HepG2 (cell line): ENCODE data around the gene HINFP. TPM values are rescaled to one million over a fixed set of nuclear protein-coding genes. Genes with fewer than 3 reads are reported as not detected.

Experiments used
- ATAC-seq: fragments of 200-7000 bp; cut with Tn5 transposase; 3 replicates; pipeline ENCODE4 v1.9.1; 2020; ENCODE audit warnings: mild to moderate bottlenecking, moderate library complexity
- BruUV-seq: library from RNA; stranded (reverse); fragments of 400-500 nt; replicated peaks from 2 replicates; lab custom pipeline; 2021; lab: Mats Ljungman, UMichigan
- CTCF ChIA-PET: fragments of 300-600 bp; formaldehyde crosslinking; extraction: SDS; loops from one replicate; lab custom pipeline; 2021; ENCODE audit warnings: low total read pairs, inconsistent platforms, low intra/inter-chr PET ratio; lab: Yijun Ruan, JAX
- POLR2A ChIA-PET: fragments of 350-600 bp; sonication (Branson Sonifier 250); formaldehyde crosslinking; loops from one replicate; lab custom pipeline; 2020; ENCODE audit warnings: antibody characterized with exemption, inconsistent platforms; lab: Yijun Ruan, JAX
- DNase-seq: peaks from one replicate; pipeline ENCODE4 v3.0.0-alpha.2; 2015; ENCODE audit warnings: low spot score
- FAIRE-seq: peaks from 3 replicates; lab custom pipeline; 2011; peaks lifted over from hg19 to GRCh38; lab: Jason Lieb, UNC
- H2AFZ ChIP-seq: one replicate; pipeline ENCODE4 v1.6.1; 2011; ENCODE audit warnings: low read length, inconsistent platforms
- H3K27ac ChIP-seq: fragments of 300-600 bp; 3 replicates; pipeline ENCODE4 v1.8.0; 2011; ENCODE audit warnings: mixed run types, mild to moderate bottlenecking, mixed read lengths, low read length, inconsistent platforms; ENCODE audit not compliant: insufficient read depth; ENCODE audit errors: extremely low read length
- H3K27me3 ChIP-seq, 2 experiments: fragments of 200-600 bp in 1 of 2; 2 replicates in 1 of 2; 3 replicates in 1 of 2; pipeline versions ENCODE4 v1.6.0 to v1.8.0; 2011; ENCODE audit warnings: low read length in 2 of 2, mild to moderate bottlenecking in 2 of 2, moderate library complexity in 2 of 2, inconsistent platforms in 1 of 2; ENCODE audit not compliant: insufficient read depth in 2 of 2, control insufficient read depth in 1 of 2
- H3K36me3 ChIP-seq, 2 experiments: fragments of 200-600 bp in 1 of 2; replicated peaks in 1 of 2; 2 replicates in 1 of 2; 3 replicates in 1 of 2; pipeline versions ENCODE4 v1.5.1 to v1.8.0; 2011; ENCODE audit warnings: low read length in 2 of 2, inconsistent platforms in 1 of 2; ENCODE audit not compliant: insufficient read depth in 2 of 2, control insufficient read depth in 1 of 2
- H3K4me1 ChIP-seq: 2 replicates; pipeline ENCODE4 v1.5.1; 2012; ENCODE audit warnings: low read length, inconsistent platforms; ENCODE audit not compliant: insufficient read depth
- H3K4me2 ChIP-seq: 2 replicates; pipeline ENCODE4 v1.6.0; 2011; ENCODE audit warnings: low read depth, low read length, inconsistent platforms
- H3K4me3 ChIP-seq, 3 experiments: fragments of 200-600 bp in 1 of 3; sonication (generic), shearing (Covaris generic) in 1 of 3; replicated peaks in 1 of 3; 2 replicates each; pipeline ENCODE4 v1.5.1; 2011 to 2016; ENCODE audit warnings: low read length in 3 of 3, inconsistent platforms in 2 of 3, low read depth in 2 of 3, mild to moderate bottlenecking in 2 of 3, control low read depth in 1 of 3, mixed read lengths in 1 of 3; ENCODE audit not compliant: insufficient read depth in 1 of 3
- H3K79me2 ChIP-seq: one replicate; pipeline ENCODE4 v1.6.1; 2011; ENCODE audit warnings: low read length, inconsistent platforms; ENCODE audit not compliant: insufficient read depth
- H3K9ac ChIP-seq: 2 replicates; pipeline ENCODE4 v1.6.0; 2011; ENCODE audit warnings: mild to moderate bottlenecking, low read depth, low read length, inconsistent platforms; ENCODE audit not compliant: insufficient read depth
- H3K9me3 ChIP-seq: 2 replicates; pipeline ENCODE4 v1.5.1; 2012; ENCODE audit warnings: mild to moderate bottlenecking, low read length
- H4K20me1 ChIP-seq: 2 replicates; pipeline ENCODE4 v1.6.0; 2011; ENCODE audit warnings: inconsistent platforms, mild to moderate bottlenecking, low read length, moderate library complexity; ENCODE audit not compliant: insufficient read depth
- AKAP8 ChIP-seq: sonication (generic); formaldehyde crosslinking; IDR thresholded peaks from 2 replicates; pipeline ENCODE4 v1.5.1; 2020; ENCODE audit warnings: mild to moderate bottlenecking, missing genetic modification reagents
- ARHGAP35 ChIP-seq: sonication (generic); formaldehyde crosslinking; IDR thresholded peaks from 2 replicates; pipeline ENCODE4 v1.9.0; 2022; ENCODE audit warnings: mild to moderate bottlenecking, inconsistent platforms, moderate library complexity, missing genetic modification reagents, borderline replicate concordance
- ATF7 ChIP-seq, 2 experiments: fragments of 450-650 bp in 1 of 2; sonication (generic) in 1 of 2; formaldehyde crosslinking in 1 of 2; IDR thresholded peaks; 2 replicates each; pipeline versions ENCODE4 v1.4.0 to v1.6.1; 2016 to 2020; ENCODE audit warnings: antibody characterized with exemption in 1 of 2, mild to moderate bottlenecking in 1 of 2, missing genetic modification reagents in 1 of 2
- FOXK1 ChIP-seq: sonication (generic); formaldehyde crosslinking; IDR thresholded peaks from 2 replicates; pipeline ENCODE4 v1.4.0; 2020; ENCODE audit warnings: low read depth, missing genetic modification reagents, borderline replicate concordance
- HMG20B ChIP-seq: conservative IDR thresholded peaks from 2 replicates; pipeline ENCODE4 v1.6.1; 2016; ENCODE audit warnings: missing genetic modification reagents, missing compliant biosample characterization
- HNRNPK ChIP-seq: fragments of 200-400 bp; formaldehyde crosslinking; IDR thresholded peaks from 2 replicates; pipeline ENCODE4 v1.6.1; 2018; ENCODE audit warnings: low read length, low read depth, moderate library complexity, mild to moderate bottlenecking; ENCODE audit not compliant: poor library complexity, severe bottlenecking
- NCOR1 ChIP-seq: fragments of 200-600 bp; sonication (generic); IDR thresholded peaks from 2 replicates; pipeline ENCODE4 v1.7.0; 2017; ENCODE audit warnings: antibody characterized with exemption, low read length, borderline replicate concordance
- RBM22 ChIP-seq: fragments of 200-400 bp; formaldehyde crosslinking; optimal IDR thresholded peaks from 2 replicates; pipeline ENCODE3; 2017; ENCODE audit warnings: mild to moderate bottlenecking, low read length, moderate library complexity
- SAP130 ChIP-seq: IDR thresholded peaks from 2 replicates; pipeline ENCODE4 v1.6.1; 2016; ENCODE audit warnings: low read depth
- WIZ ChIP-seq: sonication (generic); formaldehyde crosslinking; IDR thresholded peaks from 2 replicates; pipeline ENCODE4 v1.5.1; 2020; ENCODE audit warnings: mild to moderate bottlenecking, missing genetic modification reagents
- ZBTB20 ChIP-seq: sonication (generic); formaldehyde crosslinking; IDR thresholded peaks from 2 replicates; pipeline ENCODE4 v1.8.1; 2023; ENCODE audit warnings: missing genetic modification reagents, low read depth, mild to moderate bottlenecking, borderline replicate concordance
- ZIK1 ChIP-seq: sonication (generic); formaldehyde crosslinking; IDR thresholded peaks from 2 replicates; pipeline ENCODE4 v1.5.0; 2020; ENCODE audit warnings: mild to moderate bottlenecking, low read depth, missing genetic modification reagents, borderline replicate concordance
- ZNF678 ChIP-seq: sonication (generic); formaldehyde crosslinking; IDR thresholded peaks from 2 replicates; pipeline ENCODE4 v1.4.0; 2020; ENCODE audit warnings: mild to moderate bottlenecking, missing genetic modification reagents
- ZNF781 ChIP-seq: sonication (generic); formaldehyde crosslinking; IDR thresholded peaks from 2 replicates; pipeline ENCODE4 v1.5.1; 2020; ENCODE audit warnings: borderline replicate concordance, mild to moderate bottlenecking, missing genetic modification reagents; ENCODE audit errors: not compliant biosample characterization
- ZNF790 ChIP-seq: sonication (generic); formaldehyde crosslinking; IDR thresholded peaks from 2 replicates; pipeline ENCODE4 v1.8.0; 2022; ENCODE audit warnings: missing genetic modification reagents, mild to moderate bottlenecking, borderline replicate concordance
- WGBS: methylation state at CpG from one replicate; pipeline ENCODE4 v1.1.6; 2017; ENCODE audit warnings: low lambda C conversion rate; 5-methylcytosine and 5-hydroxymethylcytosine counted together
- in situ Hi-C: cut with HindIII; loops from 2 replicates; pipeline ENCODE4 v1.10.0; 2017; ENCODE audit warnings: low pct_unique_long_range_greater_than_20kb; ENCODE audit not compliant: extremely low pct_ligation_motif_present
- intact Hi-C: fragments of 100-400 bp; cut with micrococcal nuclease; formaldehyde crosslinking; loops from one replicate; pipeline ENCODE4 v1.10.0; 2022; ENCODE audit not compliant: unreplicated experiment
- polyA plus RNA-seq, 8 experiments: library from polyadenylated mRNA; depleted of rRNA in 3 of 8; stranded (reverse) in 7 of 8; unstranded in 1 of 8; fragments of >200 nt; fragmentation: Illumina TruSeq in 4 of 8; extraction: Trizol in 4 of 8; gene quantifications; 2 replicates each; pipeline versions ENCODE4 v1.2.1 to v1.2.3, GENCODE V29; 2011 to 2016; ENCODE audit warnings: low read depth in 4 of 8, missing spikeins in 1 of 8, mixed read lengths in 1 of 8; ENCODE audit not compliant: insufficient read depth in 1 of 8
- total RNA-seq, 5 experiments: library from RNA; depleted of rRNA; stranded (reverse); fragments of >200 nt; fragmentation: Illumina TruSeq; extraction: Trizol; gene quantifications; 2 replicates each; pipeline ENCODE4 v1.2.3, GENCODE V29; 2016; ENCODE audit warnings: low read depth in 1 of 5
- TF ChIP-seq, protein P1 (sequence below): sonication (generic); formaldehyde crosslinking; IDR thresholded peaks from 2 replicates; pipeline ENCODE4 v1.5.0; 2020; ENCODE audit warnings: missing genetic modification reagents
- TF ChIP-seq, protein P2 (sequence below): IDR thresholded peaks from 2 replicates; pipeline ENCODE4 v1.6.1; 2016; ENCODE audit warnings: mild to moderate bottlenecking

HINFP gene
- total and polyA plus RNA-seq, 2 of the 13 experiments (the other 11 are each of a cell fraction or from before 2014, with no cell fraction given), result 15.1 to 21.4 TPM

DNA sequence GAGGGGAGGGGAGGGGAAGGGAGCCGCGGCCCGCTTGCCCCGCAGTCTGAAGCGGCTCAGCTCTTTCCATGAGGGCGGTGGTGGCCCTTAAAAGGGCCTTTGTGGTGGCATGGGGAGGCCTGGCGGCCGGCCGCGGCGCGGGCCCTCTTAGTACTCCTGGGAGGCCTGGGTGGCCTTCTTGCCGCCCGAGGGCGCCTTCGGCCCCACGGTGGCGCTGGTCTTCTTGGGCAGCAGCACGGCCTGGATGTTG is 26.6 kb upstream of the HINFP start (continued):
- TF ChIP-seq SAP130 (CRISPR knock-in tag) (peak; percentile 79; the same call in 1 of the 2 replicates), HNRNPK (peak; percentile 84), AKAP8 (no peak), RBM22 (no peak), ZNF678 (CRISPR knock-in tag) (no peak; the same call in 1 of the 2 replicates), NCOR1 (no peak), FOXK1 (no peak), ZNF790 (no peak), ZNF781 (CRISPR knock-in tag) (no peak), ATF7 (IDR thresholded peaks at IDR 0.05) (no peak), ATF7 (CRISPR knock-in tag; IDR thresholded peaks at IDR 0.05) (no peak), WIZ (CRISPR knock-in tag) (no peak)

DNA sequence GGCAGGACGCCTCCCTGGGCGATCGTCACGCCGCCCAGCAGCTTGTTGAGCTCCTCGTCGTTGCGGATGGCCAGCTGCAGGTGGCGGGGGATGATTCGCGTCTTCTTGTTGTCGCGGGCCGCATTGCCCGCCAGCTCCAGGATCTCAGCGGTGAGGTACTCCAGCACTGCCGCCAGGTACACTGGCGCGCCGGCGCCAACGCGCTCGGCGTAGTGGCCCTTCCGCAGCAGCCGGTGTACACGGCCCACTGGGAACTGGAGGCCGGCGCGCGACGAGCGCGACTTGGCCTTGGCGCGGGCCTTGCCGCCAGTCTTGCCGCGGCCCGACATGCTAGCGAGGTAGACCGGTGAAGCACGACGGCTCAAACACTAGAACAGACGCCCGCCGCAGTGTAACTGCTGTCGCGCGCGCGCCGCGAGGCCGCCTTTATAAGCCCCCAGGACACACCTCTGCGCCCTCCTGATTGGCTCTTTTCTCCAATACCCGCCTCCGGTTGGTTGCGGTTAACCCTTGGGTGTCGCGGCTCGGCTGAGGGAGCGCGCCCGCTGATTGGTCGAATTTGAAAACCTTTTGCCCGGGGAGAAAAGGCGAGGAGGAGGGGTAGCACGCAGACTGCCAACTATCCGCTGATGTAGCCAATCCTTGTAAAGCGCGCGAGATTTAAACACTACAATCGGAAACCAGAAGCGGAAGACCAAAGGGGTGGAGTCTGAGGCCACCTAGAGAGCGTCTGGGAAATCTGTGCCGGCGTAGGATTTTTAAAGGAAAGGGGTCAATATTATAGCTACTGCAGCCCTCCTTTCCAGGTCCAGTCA is 26.1 kb upstream of the HINFP start:
- Histone ChIP-seq H2AFZ (no peak overlapping the region), H3K27ac (peak overlapping the region; percentile 78), H3K9ac (peak overlapping the region; percentile 93), H3K9me3 (no peaks in the 10 kb centered on the region), H3K4me3 (peak overlapping the region; percentile 78 to 93 (median 91)), H3K79me2 (peaks cover 37% of the 10 kb centered on the region), H3K27me3 (no peaks in the 10 kb centered on the region), H3K4me1 (peaks cover 38% of the 10 kb centered on the region), H3K4me2 (peak overlapping the region; percentile 65), H3K36me3 (peaks cover 10 to 36% of the 10 kb centered on the region in 2 experiments; a peak in 4 of 5 replicates), H4K20me1 (peaks cover 16% of the 10 kb centered on the region)
- ChIA-PET POLR2A (interaction anchor here (0.6 to 3.1 kb wide), 27 partner anchors 10 to 273 kb away, joined by 3 to 109 read pairs (median 4); partner anchors contain the start of genes C2CD2L, HINFP, HMBS and RPS25), CTCF (interaction anchor here (1.0 to 1.5 kb wide), 2 partner anchors 28 to 61 kb away, joined by 3 read pairs; partner anchors contain the start of gene VPS11)
- 3% methylated on average over 25 of the region's 79 CpGs for WGBS
- peak; percentile 99 for DNase-seq
- FAIRE-seq, result peak; percentile 97
- TSS peak; percentile 73 for BruUV-seq
- peak; percentile 77 for ATAC-seq
- intact Hi-C loops, result loop anchor here (2.0 kb wide), 4 partner anchors 30 to 64 kb away; partner anchors contain the start of genes HYOU1 and SLC37A4
- in situ Hi-C loops, result no loop called here
- TF ChIP-seq ARHGAP35 (CRISPR knock-in tag), result peak; percentile 97; the same call in 1 of the 2 replicates
- TF ChIP-seq ZIK1 (CRISPR knock-in tag), result peak; percentile 81
- TF ChIP-seq, protein P1, sequence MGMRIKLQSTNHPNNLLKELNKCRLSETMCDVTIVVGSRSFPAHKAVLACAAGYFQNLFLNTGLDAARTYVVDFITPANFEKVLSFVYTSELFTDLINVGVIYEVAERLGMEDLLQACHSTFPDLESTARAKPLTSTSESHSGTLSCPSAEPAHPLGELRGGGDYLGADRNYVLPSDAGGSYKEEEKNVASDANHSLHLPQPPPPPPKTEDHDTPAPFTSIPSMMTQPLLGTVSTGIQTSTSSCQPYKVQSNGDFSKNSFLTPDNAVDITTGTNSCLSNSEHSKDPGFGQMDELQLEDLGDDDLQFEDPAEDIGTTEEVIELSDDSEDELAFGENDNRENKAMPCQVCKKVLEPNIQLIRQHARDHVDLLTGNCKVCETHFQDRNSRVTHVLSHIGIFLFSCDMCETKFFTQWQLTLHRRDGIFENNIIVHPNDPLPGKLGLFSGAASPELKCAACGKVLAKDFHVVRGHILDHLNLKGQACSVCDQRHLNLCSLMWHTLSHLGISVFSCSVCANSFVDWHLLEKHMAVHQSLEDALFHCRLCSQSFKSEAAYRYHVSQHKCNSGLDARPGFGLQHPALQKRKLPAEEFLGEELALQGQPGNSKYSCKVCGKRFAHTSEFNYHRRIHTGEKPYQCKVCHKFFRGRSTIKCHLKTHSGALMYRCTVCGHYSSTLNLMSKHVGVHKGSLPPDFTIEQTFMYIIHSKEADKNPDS (CRISPR knock-in tag), result peak; percentile 77; the same call in 1 of the 2 replicates
- no peak for TF ChIP-seq HMG20B
- TF ChIP-seq, protein P2, sequence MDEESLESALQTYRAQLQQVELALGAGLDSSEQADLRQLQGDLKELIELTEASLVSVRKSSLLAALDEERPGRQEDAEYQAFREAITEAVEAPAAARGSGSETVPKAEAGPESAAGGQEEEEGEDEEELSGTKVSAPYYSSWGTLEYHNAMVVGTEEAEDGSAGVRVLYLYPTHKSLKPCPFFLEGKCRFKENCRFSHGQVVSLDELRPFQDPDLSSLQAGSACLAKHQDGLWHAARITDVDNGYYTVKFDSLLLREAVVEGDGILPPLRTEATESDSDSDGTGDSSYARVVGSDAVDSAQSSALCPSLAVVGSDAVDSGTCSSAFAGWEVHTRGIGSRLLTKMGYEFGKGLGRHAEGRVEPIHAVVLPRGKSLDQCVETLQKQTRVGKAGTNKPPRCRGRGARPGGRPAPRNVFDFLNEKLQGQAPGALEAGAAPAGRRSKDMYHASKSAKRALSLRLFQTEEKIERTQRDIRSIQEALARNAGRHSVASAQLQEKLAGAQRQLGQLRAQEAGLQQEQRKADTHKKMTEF (CRISPR knock-in tag), result peak; percentile 95
- TF ChIP-seq ZBTB20 (CRISPR knock-in tag), result peak; percentile 27; the same call in 1 of the 2 replicates
